Occipital lobe (tissue), 2 donors: ENCODE data around the gene MSRB2. TPM values are rescaled to one million over a fixed set of nuclear protein-coding genes. Genes with fewer than 3 reads are reported as not detected.

Source experiments
- DNase-seq: peaks from one replicate; lab custom pipeline; 2025; lab: John Stamatoyannopoulos, UW
- total RNA-seq: library from RNA; depleted of rRNA; stranded (reverse); fragments of >200 nt; gene quantifications from one replicate; pipeline ENCODE4 v1.2.3, GENCODE V29; 2014

Gene MSRB2
- total RNA-seq, 1 donor from 2014 or later = 16.8 TPM

- no peak for DNase-seq
These were observed 16.3 kb downstream of the MSRB2 start for GRCh38 chr10:23111517-23112286.

GRCh38 chr10:23114228-23114850 lies 19.0 kb downstream of the MSRB2 start:
- DNase-seq = no peak

- no peak for DNase-seq
These were observed 21.3 kb downstream of the MSRB2 start for GRCh38 chr10:23116486-23117205.

GRCh38 chr10:23120001-23120934 lies 24.9 kb downstream of the MSRB2 start:
- peak; percentile 6 for DNase-seq

GRCh38 chr10:23121135-23121534 lies 25.8 kb downstream of the MSRB2 start:
- DNase-seq = no peak

GRCh38 chr10:23136462-23136861 lies 41.1 kb downstream of the MSRB2 start:
- DNase-seq = no peak

- no peak for DNase-seq
These were observed 44.3 kb downstream of the MSRB2 start for GRCh38 chr10:23139677-23140076.

- DNase-seq = no peak
These were observed 46.6 kb downstream of the MSRB2 start for GRCh38 chr10:23141995-23142394.

GRCh38 chr10:23146258-23146657 lies 50.9 kb downstream of the MSRB2 start:
- no peak for DNase-seq

- no peak for DNase-seq
These were observed 51.7 kb downstream of the MSRB2 start for GRCh38 chr10:23147035-23147434.

- DNase-seq = no peak
These were observed 52.8 kb downstream of the MSRB2 start for GRCh38 chr10:23148214-23148613.

- DNase-seq = no peak
These were observed 54.7 kb downstream of the MSRB2 start for GRCh38 chr10:23150091-23150490.

- DNase-seq = no peak
These were observed 55.2 kb downstream of the MSRB2 start for GRCh38 chr10:23150610-23151009.

- no peak for DNase-seq
These were observed 55.7 kb downstream of the MSRB2 start for GRCh38 chr10:23151071-23151470.

- no peak for DNase-seq
These were observed 59.8 kb downstream of the MSRB2 start for GRCh38 chr10:23155169-23155568.

GRCh38 chr10:23156447-23157150 lies 61.2 kb downstream of the MSRB2 start:
- DNase-seq = no peak

- no peak for DNase-seq
These were observed 61.9 kb downstream of the MSRB2 start for GRCh38 chr10:23157239-23157681.

GRCh38 chr10:23157691-23158369 lies 62.5 kb downstream of the MSRB2 start:
- no peak for DNase-seq

GRCh38 chr10:23158370-23158769 lies 63.0 kb downstream of the MSRB2 start:
- peak; percentile 21 for DNase-seq
